Keratinocyte (primary cell): Measurements from ENCODE around the gene TMEM53. TPM values are rescaled to one million over a fixed set of nuclear protein-coding genes. Genes with fewer than 3 reads are reported as not detected.

Experiments
- DNase-seq: peaks from one replicate; pipeline ENCODE4 v3.0.0-alpha.2; 2011; ENCODE audit warnings: low read depth, missing footprints, low spot score
- FAIRE-seq: peaks from 2 replicates; lab custom pipeline; 2011; peaks lifted over from hg19 to GRCh38; lab: Jason Lieb, UNC
- H2AFZ ChIP-seq: 2 replicates; pipeline ENCODE4 v1.6.0; 2012; ENCODE audit warnings: low read length, control low read depth, inconsistent platforms; ENCODE audit not compliant: control insufficient read depth
- H3K27ac ChIP-seq: 2 replicates; pipeline ENCODE4 v1.5.1; 2011; ENCODE audit warnings: low read length; ENCODE audit not compliant: control insufficient read depth, insufficient read depth
- H3K27me3 ChIP-seq: 3 replicates; pipeline ENCODE4 v1.6.0; 2011; ENCODE audit warnings: low read length; ENCODE audit not compliant: control insufficient read depth, insufficient read depth; ENCODE audit errors: extremely low read depth
- H3K36me3 ChIP-seq, 2 experiments: 2 replicates in 1 of 2; 3 replicates in 1 of 2; pipeline ENCODE4 v1.5.1; 2011; ENCODE audit warnings: low read length in 2 of 2, mild to moderate bottlenecking in 1 of 2; ENCODE audit not compliant: control insufficient read depth in 2 of 2, insufficient read depth in 2 of 2; ENCODE audit errors: extremely low read depth in 1 of 2
- H3K4me1 ChIP-seq: 3 replicates; pipeline ENCODE4 v1.5.1; 2011; ENCODE audit warnings: low read length; ENCODE audit not compliant: control insufficient read depth, insufficient read depth; ENCODE audit errors: extremely low read depth
- H3K4me2 ChIP-seq: 3 replicates; pipeline ENCODE4 v1.6.0; 2011; ENCODE audit warnings: low read depth, low read length; ENCODE audit not compliant: control insufficient read depth, insufficient read depth; ENCODE audit errors: extremely low read depth
- H3K4me3 ChIP-seq, 3 experiments: fragments of 200-600 bp in 1 of 3; sonication (generic) in 1 of 3; 2 replicates in 2 of 3; 3 replicates in 1 of 3; pipeline ENCODE4 v1.5.1; 2011 to 2016; ENCODE audit warnings: low read length in 3 of 3, mild to moderate bottlenecking in 3 of 3, control low read depth in 2 of 3, inconsistent platforms in 1 of 3, low read depth in 1 of 3, mixed read lengths in 1 of 3, mixed run types in 1 of 3, moderate library complexity in 1 of 3; ENCODE audit not compliant: control insufficient read depth in 2 of 3, insufficient read depth in 2 of 3; ENCODE audit errors: extremely low read depth in 1 of 3
- H3K79me2 ChIP-seq: 2 replicates; pipeline ENCODE4 v1.6.0; 2012; ENCODE audit warnings: low read length; ENCODE audit not compliant: control insufficient read depth, insufficient read depth
- H3K9ac ChIP-seq: 3 replicates; pipeline ENCODE4 v1.6.0; 2011; ENCODE audit warnings: low read length; ENCODE audit not compliant: control insufficient read depth, insufficient read depth; ENCODE audit errors: extremely low read depth
- H3K9me1 ChIP-seq: 3 replicates; pipeline ENCODE4 v1.6.0; 2011; ENCODE audit warnings: low read length; ENCODE audit not compliant: control insufficient read depth, insufficient read depth; ENCODE audit errors: extremely low read depth
- H3K9me3 ChIP-seq: 2 replicates; pipeline ENCODE4 v1.5.1; 2012; ENCODE audit warnings: low read depth, low read length; ENCODE audit not compliant: control insufficient read depth
- H4K20me1 ChIP-seq: 3 replicates; pipeline ENCODE4 v1.6.0; 2011; ENCODE audit warnings: low read length; ENCODE audit not compliant: control insufficient read depth, insufficient read depth; ENCODE audit errors: extremely low read depth
- EZH2 ChIP-seq: IDR thresholded peaks from one replicate; pipeline ENCODE4 v1.6.1; 2012; ENCODE audit warnings: inconsistent platforms, mild to moderate bottlenecking, low read length, moderate library complexity
- dilution Hi-C: fragments of 300-500 bp; cut with MboI; formaldehyde crosslinking; loops from one replicate; pipeline ENCODE4 v1.7.0; 2020; ENCODE audit warnings: low sequenced_read_pairs; ENCODE audit not compliant: extremely low pct_ligation_motif_present
- polyA plus RNA-seq, 5 experiments: library from polyadenylated mRNA; depleted of rRNA in 3 of 5; stranded (reverse) in 3 of 5; stranded (forward) in 1 of 5; unstranded in 1 of 5; fragments of >200 nt; gene quantifications; 1 replicate in 1 of 5; 2 replicates in 3 of 5; 3 replicates in 1 of 5; pipeline versions ENCODE4 v1.2.1 to v1.2.3, GENCODE V29; 2011 to 2012; ENCODE audit warnings: missing spikeins in 2 of 5, low read depth in 1 of 5, low replicate concordance in 1 of 5
- TF ChIP-seq, protein P1 (sequence below), 3 experiments: IDR thresholded peaks in 1 of 3; conservative IDR thresholded peaks in 1 of 3; optimal IDR thresholded peaks in 1 of 3; 2 replicates in 2 of 3; 3 replicates in 1 of 3; pipeline versions ENCODE3 to v1.5.1; 2011; ENCODE audit warnings: low read length in 3 of 3, mild to moderate bottlenecking in 3 of 3, moderate library complexity in 2 of 3, control low read depth in 1 of 3, inconsistent platforms in 1 of 3; ENCODE audit not compliant: insufficient read depth in 2 of 3; ENCODE audit errors: extremely low read depth in 1 of 3

Gene TMEM53
- polyA plus RNA-seq, 1 donor (not counting 4 experiments of a cell fraction or from before 2014, with no cell fraction given): 5.6 TPM

DNA sequence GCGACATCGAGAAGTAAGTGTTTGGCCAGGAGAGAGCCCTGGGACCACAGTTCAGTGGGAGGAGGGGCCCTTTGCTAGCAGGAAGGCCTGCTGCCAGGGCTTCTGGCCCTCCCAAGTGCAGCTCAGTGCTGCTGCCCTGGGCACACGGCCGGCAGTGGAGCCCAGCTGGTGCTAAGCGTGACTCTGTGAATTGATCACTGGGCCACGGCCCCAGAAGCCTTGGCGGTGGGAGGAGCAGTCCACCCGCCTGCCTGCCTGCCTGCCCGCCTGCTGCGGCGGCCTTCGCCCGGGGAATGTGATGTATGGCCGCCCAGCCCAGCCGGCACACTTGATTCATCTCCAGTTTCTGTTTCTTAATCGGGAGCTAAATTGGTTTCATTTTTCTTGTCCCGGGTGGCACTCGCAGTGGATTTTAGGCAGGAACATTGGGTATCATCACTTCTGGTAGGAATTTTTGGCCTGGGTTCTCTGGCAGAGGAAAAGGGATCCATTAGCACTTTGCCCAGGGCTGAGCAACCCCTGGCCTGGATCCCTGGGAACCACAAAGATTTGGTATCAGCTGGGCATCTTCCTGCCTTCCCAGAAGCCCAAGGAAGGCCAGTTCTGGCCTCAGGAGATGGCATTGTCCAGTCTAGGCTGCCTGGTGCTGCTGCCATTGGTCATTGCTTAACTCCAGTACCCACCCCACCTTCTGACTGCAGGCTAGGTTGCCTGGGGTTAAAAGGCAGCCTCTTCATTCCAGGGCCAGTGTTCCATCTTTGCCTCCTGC, 28.6 kb downstream of the TMEM53 start:
- DNase-seq: no peak
- dilution Hi-C loops: no loop called here
- Histone ChIP-seq H3K4me2 (no peak overlapping the region), H3K4me3 (no peak overlapping the region), H3K9me3 (no peaks in the 10 kb centered on the region), H4K20me1 (no peaks in the 10 kb centered on the region), H3K36me3 (peaks cover 29 to 56% of the 10 kb centered on the region in 2 experiments), H2AFZ (no peak overlapping the region), H3K27ac (no peak overlapping the region), H3K79me2 (no peaks in the 10 kb centered on the region), H3K4me1 (peaks cover 9% of the 10 kb centered on the region), H3K27me3 (no peaks in the 10 kb centered on the region), H3K9me1 (no peaks in the 10 kb centered on the region), H3K9ac (peak overlapping the region; percentile 18)
- FAIRE-seq: peak; percentile 9
- TF ChIP-seq, protein P1, sequence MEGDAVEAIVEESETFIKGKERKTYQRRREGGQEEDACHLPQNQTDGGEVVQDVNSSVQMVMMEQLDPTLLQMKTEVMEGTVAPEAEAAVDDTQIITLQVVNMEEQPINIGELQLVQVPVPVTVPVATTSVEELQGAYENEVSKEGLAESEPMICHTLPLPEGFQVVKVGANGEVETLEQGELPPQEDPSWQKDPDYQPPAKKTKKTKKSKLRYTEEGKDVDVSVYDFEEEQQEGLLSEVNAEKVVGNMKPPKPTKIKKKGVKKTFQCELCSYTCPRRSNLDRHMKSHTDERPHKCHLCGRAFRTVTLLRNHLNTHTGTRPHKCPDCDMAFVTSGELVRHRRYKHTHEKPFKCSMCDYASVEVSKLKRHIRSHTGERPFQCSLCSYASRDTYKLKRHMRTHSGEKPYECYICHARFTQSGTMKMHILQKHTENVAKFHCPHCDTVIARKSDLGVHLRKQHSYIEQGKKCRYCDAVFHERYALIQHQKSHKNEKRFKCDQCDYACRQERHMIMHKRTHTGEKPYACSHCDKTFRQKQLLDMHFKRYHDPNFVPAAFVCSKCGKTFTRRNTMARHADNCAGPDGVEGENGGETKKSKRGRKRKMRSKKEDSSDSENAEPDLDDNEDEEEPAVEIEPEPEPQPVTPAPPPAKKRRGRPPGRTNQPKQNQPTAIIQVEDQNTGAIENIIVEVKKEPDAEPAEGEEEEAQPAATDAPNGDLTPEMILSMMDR (optimal IDR thresholded peaks at IDR 0.05 in 1 of 3, IDR thresholded peaks at IDR 0.05 in 1 of 3, conservative IDR thresholded peaks at IDR 0.05 in 1 of 3; ENCODE audit: extremely low read depth in 1 of 3, insufficient read depth in 2 of 3, low read length in 3 of 3): no peak
- no peak for TF ChIP-seq EZH2

- no peak overlapping the region for H3K9ac ChIP-seq
- no peaks in the 10 kb centered on the region for H4K20me1 ChIP-seq
- H3K4me3 ChIP-seq: no peak overlapping the region
- no peaks in the 10 kb centered on the region for H3K9me3 ChIP-seq
- FAIRE-seq: no peak
- DNase-seq: no peak
- H2AFZ ChIP-seq: no peak overlapping the region
- H3K79me2 ChIP-seq: no peaks in the 10 kb centered on the region
- H3K4me1 ChIP-seq: peaks cover 9% of the 10 kb centered on the region
- TF ChIP-seq EZH2: no peak
- TF ChIP-seq, protein P1 (optimal IDR thresholded peaks at IDR 0.05 in 1 of 3, IDR thresholded peaks at IDR 0.05 in 1 of 3, conservative IDR thresholded peaks at IDR 0.05 in 1 of 3; ENCODE audit: extremely low read depth in 1 of 3, insufficient read depth in 2 of 3, low read length in 3 of 3): no peak
- no peak overlapping the region for H3K27ac ChIP-seq
- peaks cover 29 to 47% of the 10 kb centered on the region in 2 experiments for H3K36me3 ChIP-seq
- dilution Hi-C loops: no loop called here
- H3K27me3 ChIP-seq: no peaks in the 10 kb centered on the region
- H3K9me1 ChIP-seq: no peaks in the 10 kb centered on the region
- H3K4me2 ChIP-seq: no peak overlapping the region
Measured at GRCh38 chr1:44644806-44645205, 29.5 kb downstream of the TMEM53 start.
